ENCODE data around the gene IGFBP5.

DNA sequence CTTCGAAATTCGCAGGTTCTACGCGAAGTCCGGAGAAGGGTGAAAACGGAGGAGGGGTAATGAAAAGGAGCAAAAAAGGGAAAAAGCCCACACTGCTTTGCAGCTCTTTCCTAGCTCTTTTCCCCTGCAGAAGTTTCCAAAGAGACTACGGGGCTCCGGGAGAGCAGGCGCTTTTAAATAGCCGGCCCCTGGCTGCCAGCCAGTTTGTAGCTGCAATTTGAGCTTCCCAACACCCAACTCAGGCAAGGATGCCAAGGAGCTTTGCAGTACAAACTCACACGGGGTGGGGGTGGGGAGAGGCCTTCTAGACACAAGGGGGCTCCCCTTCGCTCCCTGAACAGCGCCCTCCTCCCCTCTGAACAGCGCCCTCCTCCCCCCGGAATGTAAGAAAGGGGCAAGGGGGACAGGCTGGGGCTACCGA lies at the start of gene IGFBP5:
- TF ChIP-seq, protein P1, sequence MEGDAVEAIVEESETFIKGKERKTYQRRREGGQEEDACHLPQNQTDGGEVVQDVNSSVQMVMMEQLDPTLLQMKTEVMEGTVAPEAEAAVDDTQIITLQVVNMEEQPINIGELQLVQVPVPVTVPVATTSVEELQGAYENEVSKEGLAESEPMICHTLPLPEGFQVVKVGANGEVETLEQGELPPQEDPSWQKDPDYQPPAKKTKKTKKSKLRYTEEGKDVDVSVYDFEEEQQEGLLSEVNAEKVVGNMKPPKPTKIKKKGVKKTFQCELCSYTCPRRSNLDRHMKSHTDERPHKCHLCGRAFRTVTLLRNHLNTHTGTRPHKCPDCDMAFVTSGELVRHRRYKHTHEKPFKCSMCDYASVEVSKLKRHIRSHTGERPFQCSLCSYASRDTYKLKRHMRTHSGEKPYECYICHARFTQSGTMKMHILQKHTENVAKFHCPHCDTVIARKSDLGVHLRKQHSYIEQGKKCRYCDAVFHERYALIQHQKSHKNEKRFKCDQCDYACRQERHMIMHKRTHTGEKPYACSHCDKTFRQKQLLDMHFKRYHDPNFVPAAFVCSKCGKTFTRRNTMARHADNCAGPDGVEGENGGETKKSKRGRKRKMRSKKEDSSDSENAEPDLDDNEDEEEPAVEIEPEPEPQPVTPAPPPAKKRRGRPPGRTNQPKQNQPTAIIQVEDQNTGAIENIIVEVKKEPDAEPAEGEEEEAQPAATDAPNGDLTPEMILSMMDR (IDR thresholded peaks at IDR 0.05): peak in 2 of 3 donors; percentile 36 to 42
- TF ChIP-seq EP300 (IDR thresholded peaks at IDR 0.05): no peak
